ENCODE results near the gene ZFY.
"Not testable (repeated sequence)": the region's sequence is repeated elsewhere in the genome, so short reads cannot be mapped to it uniquely, and the experiment has no call there.

DNA sequence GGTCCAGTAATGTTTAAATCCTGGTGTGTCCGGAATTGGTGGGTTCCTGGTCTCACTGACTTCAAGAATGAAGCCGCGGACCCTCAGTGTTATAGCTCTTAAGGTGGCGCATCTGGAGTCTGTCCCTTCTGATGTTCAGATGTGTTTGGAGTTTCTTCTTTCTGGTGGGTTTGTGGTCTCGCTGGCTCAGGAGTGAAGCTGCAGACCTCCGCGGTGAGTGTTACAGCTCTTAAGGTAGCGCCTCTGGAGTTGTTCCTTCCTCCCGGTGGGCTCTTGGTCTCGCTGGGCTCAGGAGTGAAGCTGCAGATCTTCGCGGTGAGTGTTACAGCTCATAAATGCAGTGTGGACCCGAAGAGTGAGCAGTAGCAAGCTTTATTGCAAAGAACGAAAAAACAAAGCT is 62.2 kb downstream of the ZFY start:
- TF ChIP-seq, protein P1, sequence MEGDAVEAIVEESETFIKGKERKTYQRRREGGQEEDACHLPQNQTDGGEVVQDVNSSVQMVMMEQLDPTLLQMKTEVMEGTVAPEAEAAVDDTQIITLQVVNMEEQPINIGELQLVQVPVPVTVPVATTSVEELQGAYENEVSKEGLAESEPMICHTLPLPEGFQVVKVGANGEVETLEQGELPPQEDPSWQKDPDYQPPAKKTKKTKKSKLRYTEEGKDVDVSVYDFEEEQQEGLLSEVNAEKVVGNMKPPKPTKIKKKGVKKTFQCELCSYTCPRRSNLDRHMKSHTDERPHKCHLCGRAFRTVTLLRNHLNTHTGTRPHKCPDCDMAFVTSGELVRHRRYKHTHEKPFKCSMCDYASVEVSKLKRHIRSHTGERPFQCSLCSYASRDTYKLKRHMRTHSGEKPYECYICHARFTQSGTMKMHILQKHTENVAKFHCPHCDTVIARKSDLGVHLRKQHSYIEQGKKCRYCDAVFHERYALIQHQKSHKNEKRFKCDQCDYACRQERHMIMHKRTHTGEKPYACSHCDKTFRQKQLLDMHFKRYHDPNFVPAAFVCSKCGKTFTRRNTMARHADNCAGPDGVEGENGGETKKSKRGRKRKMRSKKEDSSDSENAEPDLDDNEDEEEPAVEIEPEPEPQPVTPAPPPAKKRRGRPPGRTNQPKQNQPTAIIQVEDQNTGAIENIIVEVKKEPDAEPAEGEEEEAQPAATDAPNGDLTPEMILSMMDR (conservative IDR thresholded peaks at IDR 0.05; ENCODE audit: low read depth, low read length): not testable (repeated sequence)
- TF ChIP-seq EZH2 (IDR thresholded peaks at IDR 0.05; ENCODE audit: borderline replicate concordance, low read depth, low read length, poor library complexity, severe bottlenecking): not testable (repeated sequence)
